OCI-LY3 (cell line): ENCODE results near the gene SLC7A5.

Source experiments
- CTCF ChIP-seq: fragments of 200-600, 300-600 bp; sonication (generic); IDR thresholded peaks from 2 replicates; pipeline ENCODE4 v1.5.1; 2014; ENCODE audit warnings: antibody characterized with exemption, low read length, low read depth
- EZH2phosphoT487 ChIP-seq: fragments of 200-600 bp; shearing (Covaris generic); IDR thresholded peaks from 2 replicates; pipeline ENCODE4 v1.6.1; 2018; ENCODE audit warnings: antibody characterized with exemption, mixed run types, low read depth

DNA sequence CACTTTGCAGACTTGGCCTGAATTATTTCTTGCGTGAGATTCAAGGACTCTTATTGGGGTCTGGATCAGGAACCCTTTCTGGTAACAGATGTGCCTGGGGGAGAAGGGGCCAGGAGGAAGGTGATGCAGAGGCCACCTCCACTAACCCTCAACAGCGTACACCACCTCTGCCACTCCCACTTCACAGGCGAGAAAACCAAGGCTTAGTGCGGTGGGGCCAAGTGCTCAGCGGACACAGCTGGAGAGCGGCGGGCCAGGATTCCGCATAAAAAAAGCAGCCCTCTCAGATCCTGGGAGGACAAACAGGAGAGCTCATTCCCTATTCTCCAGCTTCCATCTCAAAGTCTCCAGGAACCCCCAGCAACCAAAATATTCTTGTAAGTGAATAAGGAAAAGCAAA is 51.4 kb downstream of the SLC7A5 start:
- TF ChIP-seq CTCF (no peak), EZH2phosphoT487 (no peak)
